Panc1 (cell line): ENCODE measurements around the gene MAPK10. TPM values are rescaled to one million over a fixed set of nuclear protein-coding genes. Genes with fewer than 3 reads are reported as not detected.

ENCODE experiments used
- ATAC-seq: fragments of 200-7000 bp; cut with Tn5 transposase; 2 replicates; pipeline ENCODE4 v1.9.1; 2020; ENCODE audit warnings: mild to moderate bottlenecking, moderate library complexity
- BruUV-seq: library from RNA; stranded (reverse); fragments of 400-500 nt; replicated peaks from 2 replicates; lab custom pipeline; 2021; lab: Mats Ljungman, UMichigan
- CTCF ChIA-PET: fragments of 300-600 bp; sonication (Branson Sonifier 250); formaldehyde crosslinking; loops from one replicate; lab custom pipeline; 2022; ENCODE audit warnings: antibody characterized with exemption; lab: Charles Lee
- POLR2A ChIA-PET: fragments of 300-600 bp; sonication (Branson Sonifier 250); formaldehyde crosslinking; loops from one replicate; lab custom pipeline; 2022; ENCODE audit warnings: antibody characterized with exemption; lab: Charles Lee
- DNase-seq: peaks from one replicate; pipeline ENCODE4 v3.0.0-alpha.2; 2010; ENCODE audit warnings: low read depth, low spot score
- H3K27ac ChIP-seq: 2 replicates; pipeline ENCODE4 v1.5.1; 2011; ENCODE audit warnings: mild to moderate bottlenecking, low read length, inconsistent platforms
- H3K27me3 ChIP-seq: fragments of 200-500 bp; sonication (Bioruptor generic); 2 replicates; pipeline ENCODE4 v1.6.0; 2014; ENCODE audit warnings: low read length, inconsistent platforms; ENCODE audit not compliant: control insufficient read depth, insufficient read depth
- H3K36me3 ChIP-seq: fragments of 200-500 bp; sonication (Bioruptor generic); 2 replicates; pipeline ENCODE4 v1.5.1; 2014; ENCODE audit warnings: inconsistent platforms, mild to moderate bottlenecking, low read length, moderate library complexity; ENCODE audit not compliant: control insufficient read depth, insufficient read depth
- H3K4me1 ChIP-seq: 2 replicates; pipeline ENCODE4 v1.5.1; 2011; ENCODE audit warnings: inconsistent platforms, mild to moderate bottlenecking, low read length, moderate library complexity; ENCODE audit not compliant: control insufficient read depth, insufficient read depth
- H3K4me3 ChIP-seq, 2 experiments: 2 replicates each; pipeline ENCODE4 v1.5.1; 2011 to 2012; ENCODE audit warnings: low read depth in 2 of 2, low read length in 2 of 2, mild to moderate bottlenecking in 2 of 2, inconsistent platforms in 1 of 2, moderate library complexity in 1 of 2
- H3K9me3 ChIP-seq: fragments of 200-500 bp; sonication (Bioruptor generic); 2 replicates; pipeline ENCODE4 v1.5.1; 2014; ENCODE audit warnings: low read depth, mild to moderate bottlenecking, inconsistent platforms, low read length, moderate library complexity; ENCODE audit not compliant: control insufficient read depth, insufficient read depth
- POLR2AphosphoS5 ChIP-seq: IDR thresholded peaks from 2 replicates; pipeline ENCODE4 v1.6.1; 2012; ENCODE audit warnings: mild to moderate bottlenecking, low read depth, low read length, moderate library complexity
- SIN3A ChIP-seq: IDR thresholded peaks from 2 replicates; pipeline ENCODE4 v1.6.1; 2012; ENCODE audit warnings: low read depth, mild to moderate bottlenecking, low read length, moderate library complexity, borderline replicate concordance; ENCODE audit not compliant: insufficient read depth
- TCF7L2 ChIP-seq: IDR thresholded peaks from 2 replicates; pipeline ENCODE4 v1.6.1; 2011; ENCODE audit warnings: mild to moderate bottlenecking, low read depth, low read length, inconsistent platforms
- in situ Hi-C: cut with HindIII; loops from 2 replicates; pipeline ENCODE4 v1.10.0; 2016; ENCODE audit warnings: low sequenced_read_pairs, low pct_unique_long_range_greater_than_20kb
- intact Hi-C: fragments of 100-400 bp; cut with micrococcal nuclease; formaldehyde crosslinking; loops from one replicate; pipeline ENCODE4 v1.10.0; 2022; ENCODE audit not compliant: unreplicated experiment
- total RNA-seq: library from RNA; stranded (reverse); gene quantifications from one replicate; pipeline ENCODE4 v1.2.1, GENCODE V29; 2021; ENCODE audit not compliant: unreplicated experiment
- TF ChIP-seq, protein P1 (sequence below), 2 experiments: IDR thresholded peaks; 2 replicates each; pipeline ENCODE4 v1.6.1; 2011 to 2012; ENCODE audit warnings: low read depth in 2 of 2, control low read depth in 1 of 2, low read length in 1 of 2, mild to moderate bottlenecking in 1 of 2, moderate library complexity in 1 of 2; ENCODE audit not compliant: insufficient read depth in 1 of 2
- TF ChIP-seq, protein P2 (sequence below): fragments of 450-650 bp; IDR thresholded peaks from 2 replicates; pipeline ENCODE4 v1.5.1; 2017; ENCODE audit warnings: mild to moderate bottlenecking

Gene MAPK10
- total RNA-seq, 1 experiment from 2014 or later, result 0.85 TPM

DNA sequence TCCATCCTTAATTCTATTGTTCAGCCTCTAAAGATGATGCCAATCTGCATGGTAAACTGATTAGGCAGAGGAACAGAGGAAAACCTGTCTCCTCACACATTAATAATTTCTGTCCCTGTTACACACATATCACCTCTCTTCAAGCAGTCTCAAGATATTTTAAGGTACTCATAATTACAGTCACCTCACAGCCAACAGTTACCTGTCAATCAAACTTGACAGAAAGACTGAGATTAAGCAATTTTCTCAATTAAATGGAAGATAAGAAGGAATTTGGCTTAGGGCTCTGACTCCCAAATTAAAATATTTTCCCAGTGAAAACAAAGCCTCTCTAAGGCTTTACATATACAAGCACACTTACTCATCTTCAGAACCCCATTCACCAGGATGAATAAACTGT is 85.2 kb downstream of the MAPK10 start:
- CTCF ChIA-PET, result no interaction called here
- BruUV-seq, result no TSS peak
- in situ Hi-C loops, result no loop called here
- Histone ChIP-seq H3K9me3 (no peaks in the 10 kb centered on the region), H3K27ac (no peak overlapping the region), H3K4me1 (no peaks in the 10 kb centered on the region), H3K4me3 (no peak overlapping the region), H3K36me3 (no peaks in the 10 kb centered on the region), H3K27me3 (no peaks in the 10 kb centered on the region)
- no peak for ATAC-seq
- intact Hi-C loops, result no loop called here
- POLR2A ChIA-PET, result no interaction called here
- DNase-seq, result no peak
- TF ChIP-seq SIN3A (no peak), TCF7L2 (no peak)
- TF ChIP-seq, protein P1, sequence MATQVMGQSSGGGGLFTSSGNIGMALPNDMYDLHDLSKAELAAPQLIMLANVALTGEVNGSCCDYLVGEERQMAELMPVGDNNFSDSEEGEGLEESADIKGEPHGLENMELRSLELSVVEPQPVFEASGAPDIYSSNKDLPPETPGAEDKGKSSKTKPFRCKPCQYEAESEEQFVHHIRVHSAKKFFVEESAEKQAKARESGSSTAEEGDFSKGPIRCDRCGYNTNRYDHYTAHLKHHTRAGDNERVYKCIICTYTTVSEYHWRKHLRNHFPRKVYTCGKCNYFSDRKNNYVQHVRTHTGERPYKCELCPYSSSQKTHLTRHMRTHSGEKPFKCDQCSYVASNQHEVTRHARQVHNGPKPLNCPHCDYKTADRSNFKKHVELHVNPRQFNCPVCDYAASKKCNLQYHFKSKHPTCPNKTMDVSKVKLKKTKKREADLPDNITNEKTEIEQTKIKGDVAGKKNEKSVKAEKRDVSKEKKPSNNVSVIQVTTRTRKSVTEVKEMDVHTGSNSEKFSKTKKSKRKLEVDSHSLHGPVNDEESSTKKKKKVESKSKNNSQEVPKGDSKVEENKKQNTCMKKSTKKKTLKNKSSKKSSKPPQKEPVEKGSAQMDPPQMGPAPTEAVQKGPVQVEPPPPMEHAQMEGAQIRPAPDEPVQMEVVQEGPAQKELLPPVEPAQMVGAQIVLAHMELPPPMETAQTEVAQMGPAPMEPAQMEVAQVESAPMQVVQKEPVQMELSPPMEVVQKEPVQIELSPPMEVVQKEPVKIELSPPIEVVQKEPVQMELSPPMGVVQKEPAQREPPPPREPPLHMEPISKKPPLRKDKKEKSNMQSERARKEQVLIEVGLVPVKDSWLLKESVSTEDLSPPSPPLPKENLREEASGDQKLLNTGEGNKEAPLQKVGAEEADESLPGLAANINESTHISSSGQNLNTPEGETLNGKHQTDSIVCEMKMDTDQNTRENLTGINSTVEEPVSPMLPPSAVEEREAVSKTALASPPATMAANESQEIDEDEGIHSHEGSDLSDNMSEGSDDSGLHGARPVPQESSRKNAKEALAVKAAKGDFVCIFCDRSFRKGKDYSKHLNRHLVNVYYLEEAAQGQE (IDR thresholded peaks at IDR 0.05; ENCODE audit: insufficient read depth in 1 of 2, low read depth in 2 of 2, low read length in 1 of 2), result no peak
- TF ChIP-seq, protein P2, sequence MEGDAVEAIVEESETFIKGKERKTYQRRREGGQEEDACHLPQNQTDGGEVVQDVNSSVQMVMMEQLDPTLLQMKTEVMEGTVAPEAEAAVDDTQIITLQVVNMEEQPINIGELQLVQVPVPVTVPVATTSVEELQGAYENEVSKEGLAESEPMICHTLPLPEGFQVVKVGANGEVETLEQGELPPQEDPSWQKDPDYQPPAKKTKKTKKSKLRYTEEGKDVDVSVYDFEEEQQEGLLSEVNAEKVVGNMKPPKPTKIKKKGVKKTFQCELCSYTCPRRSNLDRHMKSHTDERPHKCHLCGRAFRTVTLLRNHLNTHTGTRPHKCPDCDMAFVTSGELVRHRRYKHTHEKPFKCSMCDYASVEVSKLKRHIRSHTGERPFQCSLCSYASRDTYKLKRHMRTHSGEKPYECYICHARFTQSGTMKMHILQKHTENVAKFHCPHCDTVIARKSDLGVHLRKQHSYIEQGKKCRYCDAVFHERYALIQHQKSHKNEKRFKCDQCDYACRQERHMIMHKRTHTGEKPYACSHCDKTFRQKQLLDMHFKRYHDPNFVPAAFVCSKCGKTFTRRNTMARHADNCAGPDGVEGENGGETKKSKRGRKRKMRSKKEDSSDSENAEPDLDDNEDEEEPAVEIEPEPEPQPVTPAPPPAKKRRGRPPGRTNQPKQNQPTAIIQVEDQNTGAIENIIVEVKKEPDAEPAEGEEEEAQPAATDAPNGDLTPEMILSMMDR, result no peak

DNA sequence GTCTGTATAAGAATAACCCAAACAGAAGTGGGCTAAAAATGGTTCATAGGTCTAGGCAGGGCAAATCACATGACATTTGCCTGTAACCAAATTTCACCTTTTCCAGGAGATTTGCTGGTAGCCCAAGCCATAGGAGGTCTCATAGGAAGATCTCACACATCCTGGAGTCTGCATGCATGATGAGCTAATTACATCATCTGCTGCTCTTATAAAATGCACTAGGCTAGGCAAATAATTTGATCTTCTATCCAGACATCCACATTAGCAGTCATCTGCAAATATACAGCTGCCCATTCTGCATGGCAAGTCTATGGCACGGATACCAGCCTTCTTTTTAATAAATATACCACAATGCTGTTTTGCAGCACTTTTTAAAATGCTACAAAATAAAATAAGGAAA is 87.2 kb downstream of the MAPK10 start:
- ChIA-PET POLR2A (no interaction called here), CTCF (no interaction called here)
- no TSS peak for BruUV-seq
- intact Hi-C loops (no loop called here), in situ Hi-C loops (no loop called here)
- Histone ChIP-seq H3K4me3 (no peak overlapping the region), H3K9me3 (no peaks in the 10 kb centered on the region), H3K27me3 (no peaks in the 10 kb centered on the region), H3K4me1 (no peaks in the 10 kb centered on the region), H3K27ac (no peak overlapping the region), H3K36me3 (no peaks in the 10 kb centered on the region)
- no peak for ATAC-seq
- TF ChIP-seq SIN3A (no peak), TCF7L2 (no peak), POLR2AphosphoS5 (no peak)
- TF ChIP-seq, protein P2, result no peak
- DNase-seq, result no peak
